GM21619 (cell line): ENCODE results near the gene DMRTB1.

Source experiments
- ATAC-seq: cut with Tn5 transposase; IDR thresholded peaks from one replicate; pipeline ENCODE4 v1.9.1; 2021; ENCODE audit not compliant: unreplicated experiment

DMRTB1 gene

GRCh38 chr1:53484705-53485477, 25.7 kb downstream of the DMRTB1 start:
- no peak for ATAC-seq

- no peak for ATAC-seq
Measured at GRCh38 chr1:53485478-53486394, 26.5 kb downstream of the DMRTB1 start.

- no peak for ATAC-seq
Measured at GRCh38 chr1:53486395-53487026, 27.3 kb downstream of the DMRTB1 start.

- no peak for ATAC-seq
Measured at GRCh38 chr1:53490351-53490750, 31.2 kb downstream of the DMRTB1 start.

- no peak for ATAC-seq
Measured at GRCh38 chr1:53495633-53496345, 36.6 kb downstream of the DMRTB1 start.

- ATAC-seq: no peak
Measured at GRCh38 chr1:53498555-53499131, 39.4 kb downstream of the DMRTB1 start.

- ATAC-seq: no peak
Measured at GRCh38 chr1:53499257-53500203, 40.3 kb downstream of the DMRTB1 start.

GRCh38 chr1:53500204-53501064, 41.2 kb downstream of the DMRTB1 start:
- no peak for ATAC-seq

GRCh38 chr1:53501065-53502005, 42.1 kb downstream of the DMRTB1 start:
- no peak for ATAC-seq

GRCh38 chr1:53502641-53503432, 43.6 kb downstream of the DMRTB1 start:
- ATAC-seq: no peak

- ATAC-seq: no peak
Measured at GRCh38 chr1:53503433-53504217, 44.4 kb downstream of the DMRTB1 start.

- no peak for ATAC-seq
Measured at GRCh38 chr1:53504901-53505300, 45.7 kb downstream of the DMRTB1 start.

- no peak for ATAC-seq
Measured at GRCh38 chr1:53505401-53505800, 46.2 kb downstream of the DMRTB1 start.

GRCh38 chr1:53505891-53506290, 46.7 kb downstream of the DMRTB1 start:
- ATAC-seq: no peak

GRCh38 chr1:53506355-53507050, 47.3 kb downstream of the DMRTB1 start:
- no peak for ATAC-seq
